ENCODE data around the gene COPZ1.

The COPZ1 gene

DNA sequence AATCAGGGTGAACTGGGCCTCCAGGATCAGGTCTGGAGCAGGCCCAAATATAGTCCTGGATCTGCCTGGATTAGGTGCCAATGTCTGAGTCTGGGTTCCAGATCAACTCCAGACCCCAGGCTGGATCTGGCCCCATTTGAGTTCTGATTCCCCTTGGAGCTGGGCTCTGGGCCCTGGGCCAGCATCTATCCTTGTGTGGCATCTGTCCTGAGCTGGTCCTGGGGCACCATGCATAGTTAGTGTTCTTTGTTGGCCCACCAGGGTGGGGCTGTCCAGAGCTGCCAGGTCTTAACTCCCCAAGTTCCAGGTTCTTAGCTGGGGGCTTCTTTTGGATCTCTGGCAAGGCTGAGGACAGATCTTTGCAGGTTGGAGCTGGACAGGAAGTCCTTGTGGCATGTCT lies 70.6 kb downstream of the COPZ1 start:
- TF ChIP-seq, protein P1, sequence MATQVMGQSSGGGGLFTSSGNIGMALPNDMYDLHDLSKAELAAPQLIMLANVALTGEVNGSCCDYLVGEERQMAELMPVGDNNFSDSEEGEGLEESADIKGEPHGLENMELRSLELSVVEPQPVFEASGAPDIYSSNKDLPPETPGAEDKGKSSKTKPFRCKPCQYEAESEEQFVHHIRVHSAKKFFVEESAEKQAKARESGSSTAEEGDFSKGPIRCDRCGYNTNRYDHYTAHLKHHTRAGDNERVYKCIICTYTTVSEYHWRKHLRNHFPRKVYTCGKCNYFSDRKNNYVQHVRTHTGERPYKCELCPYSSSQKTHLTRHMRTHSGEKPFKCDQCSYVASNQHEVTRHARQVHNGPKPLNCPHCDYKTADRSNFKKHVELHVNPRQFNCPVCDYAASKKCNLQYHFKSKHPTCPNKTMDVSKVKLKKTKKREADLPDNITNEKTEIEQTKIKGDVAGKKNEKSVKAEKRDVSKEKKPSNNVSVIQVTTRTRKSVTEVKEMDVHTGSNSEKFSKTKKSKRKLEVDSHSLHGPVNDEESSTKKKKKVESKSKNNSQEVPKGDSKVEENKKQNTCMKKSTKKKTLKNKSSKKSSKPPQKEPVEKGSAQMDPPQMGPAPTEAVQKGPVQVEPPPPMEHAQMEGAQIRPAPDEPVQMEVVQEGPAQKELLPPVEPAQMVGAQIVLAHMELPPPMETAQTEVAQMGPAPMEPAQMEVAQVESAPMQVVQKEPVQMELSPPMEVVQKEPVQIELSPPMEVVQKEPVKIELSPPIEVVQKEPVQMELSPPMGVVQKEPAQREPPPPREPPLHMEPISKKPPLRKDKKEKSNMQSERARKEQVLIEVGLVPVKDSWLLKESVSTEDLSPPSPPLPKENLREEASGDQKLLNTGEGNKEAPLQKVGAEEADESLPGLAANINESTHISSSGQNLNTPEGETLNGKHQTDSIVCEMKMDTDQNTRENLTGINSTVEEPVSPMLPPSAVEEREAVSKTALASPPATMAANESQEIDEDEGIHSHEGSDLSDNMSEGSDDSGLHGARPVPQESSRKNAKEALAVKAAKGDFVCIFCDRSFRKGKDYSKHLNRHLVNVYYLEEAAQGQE (IDR thresholded peaks at IDR 0.05; ENCODE audit: insufficient read depth in 1 of 2, low read depth in 2 of 2, low read length in 2 of 2), result no peak
- TF ChIP-seq FOXP2 (optimal IDR thresholded peaks at IDR 0.05; ENCODE audit: borderline replicate concordance, extremely low read depth, extremely low read length, insufficient read depth) (no peak), TAF1 (IDR thresholded peaks at IDR 0.05; ENCODE audit: borderline replicate concordance, insufficient read depth, low read length) (no peak), SIN3A (IDR thresholded peaks at IDR 0.05; ENCODE audit: borderline replicate concordance, insufficient read depth, low read length) (no peak), POLR2AphosphoS5 (IDR thresholded peaks at IDR 0.05; ENCODE audit: low read depth, low read length) (no peak)

DNA sequence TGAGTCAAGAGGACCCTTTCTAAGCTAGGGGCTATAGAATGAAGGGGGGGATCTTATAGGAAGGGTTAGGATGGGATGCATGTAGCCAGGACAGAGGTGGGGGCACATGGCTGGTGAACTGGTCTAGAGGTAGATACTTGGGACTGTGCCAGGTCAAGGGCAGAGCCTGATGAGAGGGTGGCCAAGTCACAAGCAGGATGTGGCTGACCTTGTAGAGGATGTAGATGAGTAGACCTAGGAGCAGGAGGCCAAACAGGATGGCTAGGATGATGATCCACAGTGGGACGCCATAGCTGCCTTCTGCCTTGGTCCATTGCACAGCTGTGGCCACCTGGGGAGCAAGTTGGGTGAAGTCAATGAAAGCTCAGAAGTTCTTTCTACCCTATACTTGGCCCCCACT lies 72.2 kb downstream of the COPZ1 start:
- no peak for TF ChIP-seq FOXP2 (optimal IDR thresholded peaks at IDR 0.05; ENCODE audit: borderline replicate concordance, extremely low read depth, extremely low read length, insufficient read depth)
- TF ChIP-seq, protein P1 (IDR thresholded peaks at IDR 0.05; ENCODE audit: insufficient read depth in 1 of 2, low read depth in 2 of 2, low read length in 2 of 2), result no peak

DNA sequence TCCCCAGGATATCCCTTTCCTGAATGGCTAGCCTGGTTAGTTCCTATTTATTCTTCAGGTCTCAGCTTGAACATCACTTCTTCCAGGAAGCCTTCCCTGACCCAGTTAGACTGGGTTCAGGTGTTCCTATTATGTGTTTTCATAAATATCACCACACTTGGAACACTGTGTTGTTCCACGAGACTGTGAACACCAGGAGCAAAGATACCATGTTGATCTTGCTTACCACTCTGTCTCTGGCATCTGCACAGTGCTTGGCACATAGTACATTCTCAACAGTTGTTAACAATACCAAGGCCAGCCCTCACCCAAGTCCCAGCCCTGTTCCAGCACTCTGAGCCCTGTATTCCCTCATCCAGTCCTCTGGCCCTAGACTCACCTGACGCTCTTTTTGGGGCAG lies 73.3 kb downstream of the COPZ1 start:
- TF ChIP-seq SIN3A (IDR thresholded peaks at IDR 0.05; ENCODE audit: borderline replicate concordance, insufficient read depth, low read length), result no peak
- TF ChIP-seq, protein P1 (IDR thresholded peaks at IDR 0.05; ENCODE audit: insufficient read depth in 1 of 2, low read depth in 2 of 2, low read length in 2 of 2), result no peak
- TF ChIP-seq POLR2AphosphoS5 (IDR thresholded peaks at IDR 0.05; ENCODE audit: low read depth, low read length), result no peak
- TF ChIP-seq FOXP2 (optimal IDR thresholded peaks at IDR 0.05; ENCODE audit: borderline replicate concordance, extremely low read depth, extremely low read length, insufficient read depth), result no peak
- TF ChIP-seq TAF1 (IDR thresholded peaks at IDR 0.05; ENCODE audit: borderline replicate concordance, insufficient read depth, low read length), result no peak

DNA sequence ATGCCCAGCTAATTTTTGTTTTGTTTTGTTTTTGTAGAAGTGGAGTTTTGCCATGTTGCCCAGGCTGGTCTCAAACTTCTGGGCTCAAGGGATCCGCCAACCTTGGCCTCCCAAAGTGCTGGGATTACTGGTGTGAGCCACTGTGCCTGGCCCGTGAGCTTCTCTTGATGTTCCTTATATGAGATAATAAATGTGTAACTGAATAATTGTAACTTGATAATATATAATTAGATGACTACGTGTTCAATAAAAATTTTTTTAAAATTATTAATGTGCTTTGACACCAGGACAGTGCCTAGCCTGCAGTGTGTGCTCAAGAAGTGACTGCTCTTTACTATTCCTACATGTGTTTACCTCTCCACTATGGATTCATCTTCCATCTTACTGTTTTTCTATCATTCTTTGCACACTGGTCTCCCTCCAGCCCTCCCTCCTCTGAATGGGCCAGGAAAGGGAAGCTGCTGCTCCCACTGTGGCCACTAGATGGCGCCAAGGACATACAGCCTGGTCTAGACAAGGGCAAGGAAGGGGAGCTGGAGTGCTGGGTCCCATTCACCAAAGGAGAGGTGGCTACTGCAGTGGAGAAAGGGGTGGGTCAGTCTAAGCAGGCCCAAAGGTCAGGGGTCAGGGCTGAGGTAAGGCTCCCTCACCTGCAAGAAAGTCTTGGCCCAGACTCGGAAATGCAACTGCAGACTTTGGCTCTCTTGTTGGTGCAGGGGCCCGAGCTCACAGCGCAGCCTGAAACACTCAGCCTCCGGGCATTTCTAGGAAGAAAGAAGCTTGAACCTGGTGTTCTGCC lies 74.3 kb downstream of the COPZ1 start:
- TF ChIP-seq, protein P1 (IDR thresholded peaks at IDR 0.05; ENCODE audit: insufficient read depth in 1 of 2, low read depth in 2 of 2, low read length in 2 of 2), result no peak
- TF ChIP-seq TAF1 (IDR thresholded peaks at IDR 0.05; ENCODE audit: borderline replicate concordance, insufficient read depth, low read length), result no peak
- no peak for TF ChIP-seq POLR2AphosphoS5 (IDR thresholded peaks at IDR 0.05; ENCODE audit: low read depth, low read length)
- TF ChIP-seq FOXP2 (optimal IDR thresholded peaks at IDR 0.05; ENCODE audit: borderline replicate concordance, extremely low read depth, extremely low read length, insufficient read depth), result no peak
- TF ChIP-seq SIN3A (IDR thresholded peaks at IDR 0.05; ENCODE audit: borderline replicate concordance, insufficient read depth, low read length), result no peak

Measured in PFSK-1 (cell line).